Fibroblast of skin of right biceps (primary cell): ENCODE measurements around the gene NPRL2.

Source experiments
- DNase-seq: peaks from one replicate; pipeline ENCODE4 v3.0.0-alpha.2; 2013

NPRL2 gene

DNA sequence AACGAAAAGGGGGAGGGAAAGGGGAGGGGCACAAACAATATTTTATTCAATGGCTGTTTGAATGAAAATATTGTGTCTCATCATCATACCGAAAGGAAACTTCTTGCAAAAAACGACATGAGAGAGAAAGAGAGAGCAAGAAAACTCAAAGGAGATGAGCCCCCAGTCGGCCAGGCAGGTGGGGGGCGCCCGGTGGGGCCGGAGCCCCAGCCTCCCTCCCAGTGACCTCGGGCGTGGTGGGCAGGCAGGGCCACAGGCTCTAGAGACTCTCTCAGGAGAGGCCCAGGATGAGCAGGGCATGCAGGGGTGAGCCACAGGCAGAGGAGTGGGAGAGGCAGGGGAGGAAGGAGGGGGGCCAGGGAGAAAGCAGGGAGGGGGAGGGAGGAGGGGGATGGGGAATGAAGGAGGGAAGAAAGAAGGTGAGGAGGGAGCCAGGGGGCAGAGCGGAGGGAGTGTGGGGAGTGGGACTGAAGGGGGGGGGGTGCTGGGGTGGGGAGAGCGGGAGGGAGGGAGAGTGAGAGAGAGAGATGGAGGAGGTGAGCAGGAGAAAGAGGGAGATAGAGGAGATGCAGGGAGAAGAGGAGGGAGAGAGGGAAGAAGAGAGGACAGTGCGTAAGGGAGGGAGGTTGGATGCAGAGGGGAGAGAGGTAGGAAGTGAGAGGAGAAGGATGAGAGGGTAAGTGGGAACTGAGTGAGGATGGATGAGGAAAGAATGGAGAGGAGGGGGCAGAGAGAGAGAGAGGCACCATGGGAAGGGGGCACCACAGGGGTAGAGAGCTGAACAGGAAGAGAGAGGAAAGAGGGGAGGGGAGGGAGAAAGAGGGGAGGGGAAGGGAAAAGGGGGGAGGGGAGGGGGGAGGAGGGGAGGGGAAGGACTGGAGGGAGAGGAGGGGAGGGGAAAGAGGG, 22.8 kb upstream of the NPRL2 start:
- DNase-seq = no peak

- DNase-seq = no peak
Observed at GRCh38 chr3:50372349-50372748, 21.8 kb upstream of the NPRL2 start.

DNA sequence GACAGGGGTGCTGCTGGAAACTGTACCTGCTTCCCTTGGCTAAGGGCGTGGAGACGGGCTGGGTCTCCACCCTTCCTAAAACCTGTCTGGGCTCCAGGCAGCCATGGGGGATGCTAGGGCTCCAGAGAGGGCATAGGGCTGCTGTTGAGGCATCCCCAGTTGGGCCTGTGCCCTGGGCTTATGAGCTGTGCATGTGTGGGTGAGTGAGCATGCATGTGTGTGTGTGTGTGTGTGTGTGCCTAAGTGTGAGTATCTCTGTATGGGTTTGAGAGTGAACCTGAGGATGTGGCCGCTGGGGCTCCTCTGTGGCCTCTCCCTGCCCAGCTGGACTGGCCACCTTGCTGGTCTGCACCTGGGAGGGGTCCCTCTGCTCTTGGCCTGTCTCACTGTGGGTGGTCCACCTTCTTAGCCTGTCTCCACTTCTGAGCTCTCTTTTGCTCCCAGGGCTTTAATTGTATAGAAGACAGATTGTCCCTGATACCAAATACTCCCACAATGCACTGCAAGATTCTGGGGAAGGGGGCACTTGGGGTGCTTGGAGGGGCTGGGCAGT, 20.6 kb upstream of the NPRL2 start:
- DNase-seq = peak; percentile 18

DNA sequence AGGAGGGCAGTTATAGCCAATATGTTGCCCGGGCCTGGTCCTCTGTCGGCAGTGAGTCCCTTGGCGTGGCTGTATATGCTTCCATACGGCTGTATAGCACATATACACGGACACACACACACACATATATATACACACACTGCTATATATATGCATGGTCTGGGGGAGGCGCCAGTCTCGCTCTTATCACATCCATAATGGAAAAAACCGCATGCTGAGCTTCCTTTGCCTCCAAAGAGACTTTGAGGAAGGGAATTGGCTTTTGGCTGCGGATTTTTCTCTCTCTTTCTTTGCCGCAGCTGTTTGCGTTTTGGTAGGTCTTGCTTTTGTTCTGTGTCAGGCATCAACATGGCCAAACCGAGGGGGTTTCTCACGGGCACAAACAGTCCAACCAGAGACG, 20.0 kb upstream of the NPRL2 start:
- DNase-seq = peak; percentile 55

DNA sequence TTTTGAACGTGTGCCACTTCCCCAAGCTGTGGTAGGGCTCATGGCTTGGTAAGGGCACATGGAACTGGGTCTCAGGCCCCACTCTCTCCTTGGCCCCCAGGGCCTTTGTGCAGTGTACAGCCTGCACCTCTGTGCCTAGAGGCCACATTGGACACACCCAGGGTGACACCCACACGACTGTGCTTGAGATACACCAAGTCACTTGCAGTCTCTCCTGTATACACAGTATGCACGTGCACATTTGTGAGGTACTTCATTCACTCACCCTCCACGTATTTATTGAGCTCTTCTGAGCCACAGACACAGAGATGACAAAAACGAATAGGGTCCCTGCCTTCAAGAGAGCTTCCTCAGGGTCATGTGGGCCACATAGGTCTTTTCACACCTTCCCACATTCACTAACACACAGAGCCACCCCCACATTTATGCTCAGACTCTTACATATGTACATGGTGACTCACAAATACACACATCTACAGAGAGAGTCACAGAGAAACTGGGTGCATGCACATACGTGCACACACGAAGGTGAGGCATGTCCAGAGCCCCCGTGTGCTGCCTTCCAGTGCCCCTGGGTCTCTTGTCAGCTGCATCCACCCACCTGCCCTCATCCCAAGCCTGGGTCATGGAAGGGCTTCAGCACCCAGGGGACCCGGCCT, 18.6 kb upstream of the NPRL2 start:
- DNase-seq = no peak

GRCh38 chr3:50365842-50366220, 15.3 kb upstream of the NPRL2 start:
- DNase-seq = no peak

- peak; percentile 59 for DNase-seq
Observed at GRCh38 chr3:50365080-50365841, 14.7 kb upstream of the NPRL2 start.

DNA sequence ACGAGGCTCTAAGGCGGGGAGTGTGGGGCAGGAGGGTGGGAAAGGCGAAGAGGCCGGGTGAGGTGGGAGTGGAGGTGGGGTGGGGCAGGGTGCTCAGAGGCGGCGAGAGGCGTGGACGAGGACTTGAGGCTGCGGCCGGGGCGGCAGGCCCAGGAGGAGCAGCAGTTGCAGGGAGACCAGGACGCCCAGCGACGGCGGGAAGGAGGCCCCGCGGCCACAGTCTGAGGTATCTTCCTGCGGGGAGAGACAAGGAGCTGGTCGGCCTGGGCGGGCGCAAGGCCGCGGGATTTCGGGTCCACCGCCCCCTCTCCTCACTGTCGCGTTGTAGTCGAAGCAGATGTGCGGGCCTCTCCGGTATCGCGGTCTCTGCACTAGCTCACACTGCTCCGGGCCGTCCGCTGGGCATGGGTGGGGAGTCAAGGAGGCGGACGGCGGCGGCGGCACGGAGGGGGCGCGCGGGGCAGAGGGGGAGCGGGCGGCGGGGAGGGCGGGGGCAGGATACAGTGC, 14.1 kb upstream of the NPRL2 start:
- DNase-seq = peak; percentile 28

GRCh38 chr3:50359760-50360110, 9.2 kb upstream of the NPRL2 start:
- DNase-seq = no peak

DNA sequence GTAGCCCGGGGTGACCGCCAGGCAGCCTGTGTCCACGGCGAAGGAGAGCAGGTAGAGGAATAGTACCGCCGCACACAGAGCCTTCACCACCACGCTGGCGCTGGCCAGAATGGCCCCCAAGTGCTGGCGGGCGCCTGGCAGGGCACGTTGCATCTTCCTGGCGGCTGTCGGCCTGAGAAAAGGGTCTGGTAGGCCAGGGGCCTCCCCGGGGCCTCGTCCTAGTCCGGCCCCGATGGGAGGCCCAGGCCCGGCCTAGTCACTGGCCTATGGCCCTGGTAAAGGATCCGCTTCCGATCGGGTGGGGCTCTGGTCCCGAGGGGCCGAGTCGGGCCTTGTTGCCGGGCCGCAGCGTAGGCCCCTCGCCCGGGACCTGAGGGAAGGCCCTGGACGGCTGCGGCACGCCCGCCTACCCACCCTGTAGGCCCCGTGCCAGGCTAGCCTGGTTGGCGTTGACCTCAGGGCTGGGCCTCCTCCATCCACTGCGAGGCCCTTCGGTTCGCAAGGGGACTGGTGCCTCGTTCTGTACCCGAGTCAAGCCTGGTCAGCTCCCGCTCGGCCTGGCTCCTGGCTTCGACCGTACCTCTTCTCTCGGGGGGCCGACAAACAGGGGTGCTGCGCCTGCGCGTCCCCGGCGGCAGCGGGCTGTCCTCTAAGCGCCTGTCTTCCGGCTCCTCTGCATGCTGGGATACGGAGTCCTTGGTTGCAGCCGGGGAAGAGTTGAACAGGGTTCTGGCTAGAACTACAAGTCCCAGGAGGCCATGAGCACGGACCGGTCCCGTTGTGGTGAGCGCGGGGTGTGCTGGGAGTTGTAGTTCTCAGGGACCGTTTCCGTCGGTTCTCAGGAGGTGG, 8.6 kb upstream of the NPRL2 start, which contains the start of gene TMEM115:
TSS of gene TMEM115 (minus strand) at position 611 of the 849 bp plus-strand sequence. CDS start at position 153, 458 bp downstream.
- DNase-seq = peak; percentile 99

- DNase-seq = no peak
Observed at GRCh38 chr3:50358355-50358910, 7.9 kb upstream of the NPRL2 start.

GRCh38 chr3:50357481-50357880, 6.9 kb upstream of the NPRL2 start:
- DNase-seq = no peak

DNA sequence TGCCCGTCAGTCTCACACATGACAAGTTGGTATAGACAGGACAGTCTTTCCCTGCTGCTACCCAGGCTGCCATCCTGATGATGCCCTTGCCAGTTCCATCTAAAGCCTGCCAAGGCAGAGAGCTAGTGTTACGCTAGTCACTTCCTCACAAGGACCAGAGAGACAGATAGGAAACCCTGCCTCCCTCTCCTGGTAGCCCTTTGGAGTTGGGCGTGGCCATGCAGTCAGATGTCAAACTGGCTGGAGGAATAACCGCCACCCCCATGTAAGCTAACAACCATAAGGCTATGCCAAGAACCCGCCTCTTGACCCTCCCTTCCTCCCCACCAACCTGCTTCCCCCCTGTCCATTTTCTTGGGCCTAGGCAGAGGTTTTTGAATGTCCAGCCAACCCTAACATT, 6.0 kb upstream of the NPRL2 start:
- no peak for DNase-seq

GRCh38 chr3:50355829-50356552, 5.4 kb upstream of the NPRL2 start:
- DNase-seq = no peak

GRCh38 chr3:50354850-50355249, 4.3 kb upstream of the NPRL2 start:
- DNase-seq = no peak

GRCh38 chr3:50354186-50354764, 3.7 kb upstream of the NPRL2 start:
- DNase-seq = no peak

DNA sequence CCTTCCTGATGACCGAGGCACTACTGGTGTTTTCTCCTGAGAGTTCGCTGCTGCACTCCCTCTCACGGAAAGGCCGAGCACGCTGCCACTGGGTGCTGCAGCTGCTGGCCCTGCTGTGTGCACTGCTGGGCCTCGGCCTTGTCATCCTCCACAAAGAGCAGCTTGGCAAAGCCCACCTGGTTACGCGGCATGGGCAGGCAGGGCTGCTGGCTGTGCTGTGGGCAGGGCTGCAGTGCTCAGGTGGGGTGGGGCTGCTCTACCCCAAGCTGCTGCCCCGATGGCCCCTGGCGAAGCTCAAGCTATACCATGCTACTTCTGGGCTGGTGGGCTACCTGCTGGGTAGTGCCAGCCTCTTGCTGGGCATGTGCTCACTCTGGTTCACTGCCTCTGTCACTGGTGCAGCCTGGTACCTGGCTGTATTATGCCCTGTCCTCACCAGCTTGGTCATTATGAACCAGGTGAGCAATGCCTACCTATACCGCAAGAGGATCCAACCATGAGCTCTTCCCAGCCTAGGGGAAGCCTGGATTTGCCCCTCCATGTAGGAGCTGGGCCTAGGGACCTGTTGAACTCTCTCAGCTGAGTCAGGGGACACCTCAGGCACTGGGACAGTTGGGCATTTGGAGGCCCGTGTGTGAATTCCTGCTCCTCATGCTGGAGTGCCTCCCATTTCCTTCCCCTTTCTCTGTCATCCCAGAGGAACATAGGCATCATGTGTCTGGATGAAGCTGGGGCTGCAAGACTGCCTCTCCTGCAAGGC, 2.9 kb upstream of the NPRL2 start:
- no peak for DNase-seq

- peak; percentile 30 for DNase-seq
Observed at GRCh38 chr3:50352781-50353180, 2.2 kb upstream of the NPRL2 start.

- DNase-seq = no peak
Observed at GRCh38 chr3:50351323-50351697, 735 bp upstream of the NPRL2 start.

- no peak for DNase-seq
Observed at GRCh38 chr3:50350213-50350526, 405 bp downstream of the NPRL2 start.
